Measurements from ENCODE around the gene CXXC5. TPM values are rescaled to one million over a fixed set of nuclear protein-coding genes. Genes with fewer than 3 reads are reported as not detected.

The CXXC5 gene
- total RNA-seq, 1 experiment from 2014 or later, result 92.3 TPM

GRCh38 chr5:139639619-139640380 is 8.3 kb upstream of the CXXC5 start:
- no peaks in the 10 kb centered on the region for H3K9me3 Mint-ChIP-seq (ENCODE audit: unreplicated experiment)
- ChIA-PET CTCF (no interaction called here), POLR2A (no interaction called here)
- Histone ChIP-seq H3K4me1 (peaks cover 71% of the 10 kb centered on the region), H3K36me3 (ENCODE audit: control insufficient read depth, insufficient read depth, low read length) (no peaks in the 10 kb centered on the region), H3K9me3 (no peaks in the 10 kb centered on the region), H3K4me3 (ENCODE audit: low read depth, low read length) (no peak overlapping the region), H3K27me3 (replicated peaks; ENCODE audit: control insufficient read depth, insufficient read depth, low read length) (no peaks in the 10 kb centered on the region)
- peaks cover 74% of the 10 kb centered on the region for H3K4me1 Mint-ChIP-seq (ENCODE audit: low read depth, unreplicated experiment)
- H3K27ac Mint-ChIP-seq (ENCODE audit: unreplicated experiment), result peak overlapping the region; percentile 96
- H3K27me3 Mint-ChIP-seq (ENCODE audit: insufficient read depth, unreplicated experiment), result no peaks in the 10 kb centered on the region
- intact Hi-C loops (cut with micrococcal nuclease; ENCODE audit: unreplicated experiment), result loop anchor here (10.0 kb wide), 1 partner anchor 465 kb away; no protein-coding TSS in a partner anchor
- H3K36me3 Mint-ChIP-seq (ENCODE audit: insufficient read depth, unreplicated experiment), result peaks cover 65% of the 10 kb centered on the region
- H3K4me3 Mint-ChIP-seq (ENCODE audit: unreplicated experiment), result no peak overlapping the region
- BruUV-seq (replicated peaks), result no TSS peak
- peak in 1 of 2 experiments; percentile 28 for DNase-seq
- TF ChIP-seq CTCF (IDR thresholded peaks at IDR 0.05; ENCODE audit: insufficient read depth in 1 of 2, low read depth in 1 of 2, low read length in 1 of 2, severe bottlenecking in 1 of 2, unreplicated experiment in 1 of 2), result no peak

GRCh38 chr5:139640421-139641115 is 7.6 kb upstream of the CXXC5 start:
- peaks cover 59% of the 10 kb centered on the region for H3K36me3 Mint-ChIP-seq (ENCODE audit: insufficient read depth, unreplicated experiment)
- peak overlapping the region; percentile 96 for H3K27ac Mint-ChIP-seq (ENCODE audit: unreplicated experiment)
- intact Hi-C loops (cut with micrococcal nuclease; ENCODE audit: unreplicated experiment), result loop anchor here (10.0 kb wide), 1 partner anchor 464 kb away; no protein-coding TSS in a partner anchor
- Histone ChIP-seq H3K4me3 (ENCODE audit: low read depth, low read length) (no peak overlapping the region), H3K36me3 (ENCODE audit: control insufficient read depth, insufficient read depth, low read length) (no peaks in the 10 kb centered on the region), H3K4me1 (peaks cover 77% of the 10 kb centered on the region), H3K9me3 (no peaks in the 10 kb centered on the region), H3K27me3 (replicated peaks; ENCODE audit: control insufficient read depth, insufficient read depth, low read length) (no peaks in the 10 kb centered on the region)
- CTCF ChIA-PET, result no interaction called here
- peaks cover 79% of the 10 kb centered on the region for H3K4me1 Mint-ChIP-seq (ENCODE audit: low read depth, unreplicated experiment)
- H3K9me3 Mint-ChIP-seq (ENCODE audit: unreplicated experiment), result no peaks in the 10 kb centered on the region
- POLR2A ChIA-PET, result no interaction called here
- DNase-seq, result peak in 1 of 2 experiments; percentile 35
- BruUV-seq (replicated peaks), result no TSS peak
- TF ChIP-seq CTCF (IDR thresholded peaks at IDR 0.05; ENCODE audit: insufficient read depth in 1 of 2, low read depth in 1 of 2, low read length in 1 of 2, severe bottlenecking in 1 of 2, unreplicated experiment in 1 of 2), result no peak
- H3K27me3 Mint-ChIP-seq (ENCODE audit: insufficient read depth, unreplicated experiment), result no peaks in the 10 kb centered on the region
- H3K4me3 Mint-ChIP-seq (ENCODE audit: unreplicated experiment), result no peak overlapping the region

- H3K27me3 Mint-ChIP-seq (ENCODE audit: insufficient read depth, unreplicated experiment), result no peaks in the 10 kb centered on the region
- Histone ChIP-seq H3K9me3 (no peaks in the 10 kb centered on the region), H3K27me3 (replicated peaks; ENCODE audit: control insufficient read depth, insufficient read depth, low read length) (no peaks in the 10 kb centered on the region), H3K4me3 (ENCODE audit: low read depth, low read length) (no peak overlapping the region), H3K36me3 (ENCODE audit: control insufficient read depth, insufficient read depth, low read length) (no peaks in the 10 kb centered on the region), H3K4me1 (peaks cover 75% of the 10 kb centered on the region)
- H3K36me3 Mint-ChIP-seq (ENCODE audit: insufficient read depth, unreplicated experiment), result peaks cover 50% of the 10 kb centered on the region
- peak in 1 of 2 experiments; percentile 40 for DNase-seq
- ChIA-PET POLR2A (no interaction called here), CTCF (interaction anchor here (1.6 kb wide), 1 partner anchor 7 kb away, joined by 7 read pairs; no protein-coding TSS in a partner anchor)
- TF ChIP-seq CTCF (IDR thresholded peaks at IDR 0.05; ENCODE audit: insufficient read depth in 1 of 2, low read depth in 1 of 2, low read length in 1 of 2, severe bottlenecking in 1 of 2, unreplicated experiment in 1 of 2), result no peak
- H3K4me1 Mint-ChIP-seq (ENCODE audit: low read depth, unreplicated experiment), result peaks cover 73% of the 10 kb centered on the region
- intact Hi-C loops (cut with micrococcal nuclease; ENCODE audit: unreplicated experiment), result loop anchor here (2.0 to 10.0 kb wide), 2 partner anchors 59 to 463 kb away; no protein-coding TSS in a partner anchor
- no peaks in the 10 kb centered on the region for H3K9me3 Mint-ChIP-seq (ENCODE audit: unreplicated experiment)
- H3K4me3 Mint-ChIP-seq (ENCODE audit: unreplicated experiment), result no peak overlapping the region
- peak overlapping the region; percentile 96 for H3K27ac Mint-ChIP-seq (ENCODE audit: unreplicated experiment)
- BruUV-seq (replicated peaks), result no TSS peak
Measured at GRCh38 chr5:139641116-139642080, 6.8 kb upstream of the CXXC5 start.

Measured in Caco-2 (cell line).